ENCODE measurements around the gene POC1A. TPM values are rescaled to one million over a fixed set of nuclear protein-coding genes. Genes with fewer than 3 reads are reported as not detected.

Gene POC1A
- total and polyA plus RNA-seq, 2 of the 8 experiments (the other 6 are each of a cell fraction or from before 2014, with no cell fraction given) = 35.7 to 39.2 TPM

DNA sequence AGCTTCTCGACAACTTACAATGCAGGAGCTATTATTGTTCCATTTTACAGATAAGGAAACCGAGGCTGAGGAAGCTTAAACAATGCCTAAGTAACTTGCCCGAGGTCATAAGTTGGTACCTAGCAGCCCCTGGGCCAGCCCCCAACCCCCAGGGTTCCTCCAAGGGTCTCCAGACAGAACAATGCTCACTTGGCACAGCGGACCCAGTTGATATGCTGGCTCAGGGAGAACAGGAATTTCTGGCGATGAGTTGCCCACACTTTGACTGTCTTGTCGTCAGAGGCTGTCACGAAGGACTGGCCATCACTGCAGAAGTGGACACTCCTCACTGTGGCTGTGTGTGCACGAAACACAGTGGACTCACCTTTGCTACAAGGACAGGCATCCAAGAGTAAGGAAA lies 5.2 kb downstream of the POC1A start:
- Histone ChIP-seq H2BK12ac (ENCODE audit: low read depth, low read length) (no peak overlapping the region), H2BK20ac (ENCODE audit: low read length) (no peak overlapping the region), H2BK5ac (ENCODE audit: low read depth, low read length) (no peak overlapping the region), H3K4ac (replicated peaks; ENCODE audit: insufficient read length, low read depth, low read length) (no peak overlapping the region), H3K18ac (ENCODE audit: extremely low read depth, low read length) (no peak overlapping the region), H3K14ac (ENCODE audit: insufficient read length) (no peak overlapping the region), H3K4me2 (ENCODE audit: insufficient read depth in 1 of 2, low read depth in 2 of 2, low read length in 2 of 2) (no peak overlapping the region), H2BK15ac (ENCODE audit: low read length) (no peak overlapping the region), H3K79me2 (ENCODE audit: control insufficient read depth in 1 of 2, insufficient read depth in 2 of 2, low read length in 2 of 2) (peaks cover 0 to 17% of the 10 kb centered on the region in 2 experiments; a peak in 2 of 4 replicates), H3K36me3 (ENCODE audit: control insufficient read depth in 2 of 4, insufficient read depth in 4 of 4, low read length in 3 of 4) (peaks cover 16 to 38% (median 29%) of the 10 kb centered on the region in 4 experiments), H4K20me1 (replicated peaks in 1 of 2; ENCODE audit: control insufficient read depth in 1 of 2, insufficient read depth in 2 of 2, low read length in 2 of 2) (peaks cover 1 to 9% of the 10 kb centered on the region in 2 experiments), H3K27ac (ENCODE audit: low read depth, low read length) (no peak overlapping the region), H3K23ac (ENCODE audit: insufficient read length) (no peak overlapping the region), H4K5ac (ENCODE audit: insufficient read length, low read depth, low read length) (no peak overlapping the region), H2BK120ac (replicated peaks; ENCODE audit: low read depth, low read length) (no peak overlapping the region), H2AK5ac (ENCODE audit: low read depth, low read length) (no peak overlapping the region), H3K9me3 (ENCODE audit: insufficient read depth in 2 of 2, low read depth in 1 of 2, low read length in 1 of 2) (no peaks in the 10 kb centered on the region), H3K23me2 (ENCODE audit: low read depth, low read length) (peaks cover 6% of the 10 kb centered on the region; the same call in 1 of the 2 replicates), H3K4me3 (ENCODE audit: extremely low read depth in 1 of 4, insufficient read depth in 2 of 4, low read depth in 3 of 4, low read length in 4 of 4) (no peak overlapping the region), H3K9ac (replicated peaks in 1 of 4; ENCODE audit: extremely low read depth in 1 of 4, low read depth in 3 of 4, low read length in 3 of 4) (no peak overlapping the region), H3K56ac (replicated peaks; ENCODE audit: insufficient read length, low read depth, low read length) (no peak overlapping the region), H3K4me1 (replicated peaks in 1 of 4; ENCODE audit: control insufficient read depth in 3 of 4, insufficient read depth in 4 of 4, low read length in 3 of 4) (peaks cover 2 to 4% (median 3%) of the 10 kb centered on the region in 4 experiments; a peak in 4 of 7 replicates), H3K79me1 (ENCODE audit: low read depth, low read length) (no peaks in the 10 kb centered on the region; the same call in 1 of the 2 replicates), H3K27me3 (replicated peaks in 1 of 4; ENCODE audit: control insufficient read depth in 3 of 4, extremely low read depth in 1 of 4, insufficient read depth in 3 of 4, low read length in 3 of 4) (no peaks in the 10 kb centered on the region), H4K8ac (ENCODE audit: extremely low read depth, insufficient read depth, low read length) (no peak overlapping the region), H4K91ac (replicated peaks; ENCODE audit: insufficient read length, low read length) (no peak overlapping the region), H2AFZ (ENCODE audit: low read length) (no peak overlapping the region)
- POLR2A ChIA-PET (ENCODE audit: partially characterized antibody) = interaction anchor here (4.4 kb wide), 1 partner anchor 156 kb away, joined by 30 read pairs; the partner anchor contains the start of gene RPL29
- WGBS, 2 experiments (ENCODE audit: extremely low coverage in 1 of 2, insufficient coverage in 1 of 2, insufficient read length in 1 of 2, insufficient replicate concordance in 2 of 2, low coverage in 1 of 2, low lambda C conversion rate in 2 of 2, missing lambda C conversion rate in 1 of 2) = 94% methylated on average over 8 of the region's 8 CpGs; no CpG with 5 or more reads in 1 of the 2 experiments
- CTCF ChIA-PET (ENCODE audit: partially characterized antibody) = interaction anchor here (0.9 to 14.6 kb wide), 8 partner anchors 9 to 148 kb away, joined by 4 to 148 read pairs (median 7); partner anchors contain the start of gene DUSP7
- FAIRE-seq = no peak
- DNase-seq (ENCODE audit: low read depth in 1 of 2, low spot score in 2 of 2) = no peak
- TF ChIP-seq, protein P1, sequence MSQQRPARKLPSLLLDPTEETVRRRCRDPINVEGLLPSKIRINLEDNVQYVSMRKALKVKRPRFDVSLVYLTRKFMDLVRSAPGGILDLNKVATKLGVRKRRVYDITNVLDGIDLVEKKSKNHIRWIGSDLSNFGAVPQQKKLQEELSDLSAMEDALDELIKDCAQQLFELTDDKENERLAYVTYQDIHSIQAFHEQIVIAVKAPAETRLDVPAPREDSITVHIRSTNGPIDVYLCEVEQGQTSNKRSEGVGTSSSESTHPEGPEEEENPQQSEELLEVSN (IDR thresholded peaks at IDR 0.05) = no peak
- TF ChIP-seq POLR2A (IDR thresholded peaks at IDR 0.05; ENCODE audit: control extremely low read depth in 1 of 2, low read depth in 2 of 2, low read length in 2 of 2) (no peak), RAD21 (IDR thresholded peaks at IDR 0.05 in 1 of 2, conservative IDR thresholded peaks at IDR 0.05 in 1 of 2; ENCODE audit: low read depth in 2 of 2, low read length in 2 of 2) (no peak), EGR1 (IDR thresholded peaks at IDR 0.05; ENCODE audit: borderline replicate concordance, low read depth, low read length) (no peak), TAF7 (optimal IDR thresholded peaks at IDR 0.05; ENCODE audit: borderline replicate concordance, low read depth, low read length) (no peak), CHD1 (IDR thresholded peaks at IDR 0.05; ENCODE audit: low read depth, low read length) (no peak), CBX8 (IDR thresholded peaks at IDR 0.05; ENCODE audit: borderline replicate concordance, low read depth, low read length) (no peak), YY1 (IDR thresholded peaks at IDR 0.05; ENCODE audit: low read depth, low read length) (no peak), MAFK (IDR thresholded peaks at IDR 0.05; ENCODE audit: low read depth, low read length) (no peak)

Measured in H1 (cell line).